Measurements from ENCODE around the gene TAS2R3.
"Not testable (repeated sequence)": the region's sequence is repeated elsewhere in the genome, so short reads cannot be mapped to it uniquely, and the experiment has no call there.

The TAS2R3 gene, protein sequence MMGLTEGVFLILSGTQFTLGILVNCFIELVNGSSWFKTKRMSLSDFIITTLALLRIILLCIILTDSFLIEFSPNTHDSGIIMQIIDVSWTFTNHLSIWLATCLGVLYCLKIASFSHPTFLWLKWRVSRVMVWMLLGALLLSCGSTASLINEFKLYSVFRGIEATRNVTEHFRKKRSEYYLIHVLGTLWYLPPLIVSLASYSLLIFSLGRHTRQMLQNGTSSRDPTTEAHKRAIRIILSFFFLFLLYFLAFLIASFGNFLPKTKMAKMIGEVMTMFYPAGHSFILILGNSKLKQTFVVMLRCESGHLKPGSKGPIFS

DNA sequence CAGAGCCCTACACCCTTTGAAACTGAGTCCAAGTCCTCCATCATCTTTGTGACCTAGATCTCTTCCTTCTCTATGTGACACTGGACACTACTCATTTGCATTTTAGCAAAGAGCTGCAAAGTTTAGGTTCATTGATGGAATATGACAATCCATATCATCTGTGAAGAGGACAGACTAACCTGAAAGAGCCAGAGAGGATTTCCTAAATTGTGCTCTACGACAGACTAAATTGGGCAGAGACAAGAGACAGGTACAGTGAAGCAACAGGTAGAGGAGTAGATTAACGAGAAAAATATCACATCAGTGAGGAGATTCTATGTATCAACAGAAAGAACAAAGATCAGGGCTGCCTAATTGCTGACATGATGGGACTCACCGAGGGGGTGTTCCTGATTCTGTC lies at the start of gene TAS2R3:
TSS of gene TAS2R3 (plus strand) at position 301 of the 400 bp plus-strand sequence. CDS start at position 363, 62 bp downstream.
- no peak for DNase-seq

GRCh38 chr7:141714571-141714970 lies 49.3 kb upstream of the TAS2R3 start:
- no peak for DNase-seq

- no peak for DNase-seq
Measured at GRCh38 chr7:141715018-141715417, 48.9 kb upstream of the TAS2R3 start.

GRCh38 chr7:141715794-141716689 lies 47.9 kb upstream of the TAS2R3 start:
- no peak for DNase-seq

- no peak for DNase-seq
Measured at GRCh38 chr7:141717450-141717849, 46.4 kb upstream of the TAS2R3 start.

- DNase-seq = no peak
Measured at GRCh38 chr7:141722529-141722928, 41.4 kb upstream of the TAS2R3 start.

- no peak for DNase-seq
Measured at GRCh38 chr7:141729020-141729419, 34.9 kb upstream of the TAS2R3 start.

- DNase-seq = no peak
Measured at GRCh38 chr7:141731476-141732149, 32.3 kb upstream of the TAS2R3 start.

DNA sequence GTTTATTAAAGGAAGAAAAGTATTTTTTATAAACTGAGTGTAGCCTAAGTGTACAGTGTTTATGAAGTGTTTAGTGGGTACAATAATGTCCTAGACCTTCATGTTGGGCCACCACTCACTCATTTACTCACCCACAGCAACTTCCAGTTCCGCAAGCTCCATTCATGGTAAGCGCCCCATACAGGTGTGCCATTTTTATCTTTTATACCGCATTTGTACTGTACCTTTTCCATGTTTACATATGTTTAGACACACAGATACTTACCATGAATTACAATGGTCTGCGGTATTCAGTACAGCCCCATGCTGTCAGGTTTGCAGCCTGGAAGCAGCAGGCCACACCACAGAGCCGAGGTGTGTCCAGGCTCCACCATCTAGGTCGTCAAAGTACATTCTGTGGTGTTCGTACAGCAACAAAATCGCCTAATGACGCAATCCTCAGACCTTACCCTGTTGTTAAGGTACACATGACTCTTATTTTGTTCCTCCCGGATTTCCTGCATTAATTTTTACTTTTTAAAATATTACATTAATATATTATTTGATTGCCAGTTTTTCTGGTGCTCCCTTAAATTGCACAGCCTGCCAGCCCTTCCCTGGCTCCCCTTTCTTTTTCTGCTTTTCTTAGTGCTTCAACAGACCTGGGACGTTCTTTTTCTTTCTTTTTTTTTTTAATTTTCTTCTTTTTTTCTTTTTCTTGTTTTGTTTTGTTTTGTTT lies 26.6 kb upstream of the TAS2R3 start:
- no peak for DNase-seq

DNA sequence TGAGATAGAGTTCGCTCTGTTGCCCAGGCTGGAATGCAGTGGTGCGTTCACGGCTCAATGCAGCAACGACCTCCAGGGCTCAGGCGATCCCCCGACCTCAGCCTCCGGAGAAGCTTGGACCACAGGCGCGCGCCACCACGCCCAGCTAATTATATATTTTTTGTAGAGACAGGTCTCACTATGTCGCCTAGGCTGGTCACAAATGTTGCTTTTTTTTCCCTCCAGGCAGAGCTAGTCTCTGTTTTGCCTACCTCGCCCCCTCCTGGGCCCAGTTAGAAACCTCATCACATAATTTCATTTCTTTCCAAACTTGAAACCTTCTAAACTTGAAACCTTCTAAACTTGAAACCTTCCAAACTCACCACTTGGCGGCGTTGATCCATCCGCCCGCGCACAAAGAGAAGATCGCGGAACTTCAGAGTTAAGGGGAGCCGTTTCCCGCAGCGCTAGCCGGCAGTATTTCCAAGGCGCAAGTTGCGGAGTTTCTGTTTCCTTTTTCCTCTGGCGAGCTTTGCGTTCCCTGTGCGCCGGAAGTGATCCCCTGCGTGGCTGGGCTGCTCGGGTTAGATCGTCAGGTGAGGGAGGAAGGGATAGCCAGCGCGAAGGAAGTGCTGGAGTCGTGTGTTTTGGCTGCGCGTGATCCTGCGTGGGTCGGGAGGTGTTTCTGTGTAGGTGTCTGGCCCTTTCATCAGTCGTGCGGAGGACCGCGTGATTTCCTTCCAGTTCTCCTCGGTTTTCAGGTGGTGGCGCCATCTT lies 25.9 kb upstream of the TAS2R3 start, which contains the start of gene SSBP1:
TSS of gene SSBP1 (plus strand) at position 523 of the 756 bp plus-strand sequence. CDS start 809 bp downstream, outside the sequence.
- peak; percentile 96 for DNase-seq

DNA sequence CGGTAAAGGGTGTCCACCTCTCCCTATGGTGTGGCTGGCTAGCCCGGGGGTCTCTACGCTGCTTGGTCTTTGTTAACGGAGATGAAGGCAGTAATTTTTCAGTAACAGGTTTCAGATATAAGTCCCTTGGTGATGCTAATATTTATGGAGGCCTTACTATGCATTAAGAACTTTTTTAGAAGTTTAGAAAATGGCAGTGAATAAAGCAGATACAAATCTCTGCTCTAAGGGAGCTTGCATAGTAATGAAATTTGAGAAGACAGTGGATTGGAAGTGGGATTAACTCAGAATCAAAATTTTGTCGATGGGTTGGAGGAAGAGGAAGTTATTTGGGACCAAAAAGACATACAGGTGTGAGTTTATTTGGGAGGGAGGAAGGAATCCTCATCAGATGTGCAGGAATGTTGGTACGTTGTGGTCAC lies 25.3 kb upstream of the TAS2R3 start:
- DNase-seq = no peak

GRCh38 chr7:141739250-141739649 lies 24.6 kb upstream of the TAS2R3 start:
- DNase-seq = no peak

- DNase-seq = no peak
Measured at GRCh38 chr7:141742229-141742628, 21.7 kb upstream of the TAS2R3 start.

DNA sequence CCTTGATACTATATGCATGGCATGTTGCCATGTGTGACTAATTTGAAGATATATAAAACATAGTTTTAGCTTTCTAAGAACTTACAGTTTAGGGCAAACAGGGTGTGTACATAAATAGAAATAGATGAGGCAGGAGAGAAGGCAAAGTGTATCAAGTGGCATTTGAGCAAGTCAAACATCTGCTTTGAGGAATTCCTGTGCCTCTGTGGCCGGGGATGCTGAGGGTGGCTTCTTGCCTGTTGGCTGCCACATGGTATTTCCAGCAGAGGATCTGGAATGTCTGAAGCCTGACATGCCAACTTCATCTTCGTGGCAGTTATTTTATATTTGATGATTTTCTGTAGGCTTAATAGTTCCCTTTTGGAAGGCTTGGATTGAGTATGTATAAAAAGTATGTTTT lies 19.8 kb upstream of the TAS2R3 start:
- DNase-seq = no peak

GRCh38 chr7:141748396-141748795 lies 15.5 kb upstream of the TAS2R3 start:
- DNase-seq = no peak

DNA sequence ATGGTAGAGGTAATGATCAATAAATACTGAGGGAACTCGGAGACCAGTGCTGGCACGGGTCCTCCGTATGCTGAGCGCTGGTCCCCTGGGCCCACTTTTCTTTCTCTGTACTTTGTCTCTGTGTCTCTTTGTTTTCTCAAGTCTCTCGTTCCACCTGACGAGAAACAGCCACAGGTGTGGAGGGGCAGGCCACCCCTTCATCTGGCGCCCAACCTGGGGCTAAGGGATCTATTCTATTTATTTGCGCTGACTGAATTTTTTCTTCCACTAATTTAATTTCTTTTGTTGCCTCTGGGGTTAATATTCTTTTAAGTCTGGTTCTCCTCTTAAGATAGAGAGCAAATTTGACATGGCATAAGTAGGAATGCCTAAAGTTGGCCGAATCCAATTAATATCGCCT lies 12.0 kb upstream of the TAS2R3 start:
- not testable (repeated sequence) for DNase-seq

GRCh38 chr7:141752634-141753033 lies 11.3 kb upstream of the TAS2R3 start:
- no peak for DNase-seq

DNA sequence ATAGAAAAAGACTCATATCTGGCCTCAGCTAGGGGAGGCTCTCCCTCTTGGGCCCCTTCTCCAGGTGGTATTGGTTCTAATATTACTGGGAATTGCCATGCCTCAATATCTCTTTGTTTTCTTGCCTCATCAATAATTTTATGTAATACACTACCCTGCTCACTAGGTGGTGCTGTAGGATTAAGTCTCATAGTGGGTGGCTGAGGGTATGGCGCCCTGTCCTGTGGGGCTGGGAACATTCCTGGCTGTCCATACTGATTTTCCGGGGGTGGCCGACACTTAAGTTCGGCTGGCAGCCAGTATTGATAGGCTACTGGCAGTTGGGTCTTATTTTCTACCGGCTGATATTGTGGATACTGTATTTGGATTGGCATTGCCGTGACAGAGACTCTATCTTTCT lies 9.0 kb upstream of the TAS2R3 start:
- DNase-seq = peak; percentile 23

GRCh38 chr7:141770083-141770583 lies 6.2 kb downstream of the TAS2R3 start:
- DNase-seq = not testable (repeated sequence)

DNA sequence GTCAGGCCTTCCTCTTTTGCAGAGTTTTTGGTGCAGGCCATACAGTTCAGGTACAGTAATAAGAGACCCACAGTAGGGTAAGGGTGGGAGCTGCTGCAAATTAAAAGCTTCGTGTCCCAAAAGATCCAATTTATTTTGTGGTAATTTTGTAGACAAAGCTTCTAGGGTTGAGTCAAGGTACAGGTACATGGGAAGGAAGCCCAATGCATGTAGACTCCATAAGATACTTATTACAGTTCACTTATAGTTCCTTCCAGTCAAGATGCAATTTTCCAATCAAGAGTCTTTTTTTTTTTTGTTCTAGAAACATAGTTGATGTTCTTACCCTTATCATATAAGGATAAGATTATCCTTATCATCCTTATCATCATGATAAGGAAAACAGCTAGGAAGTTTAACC lies 12.5 kb downstream of the TAS2R3 start, which contains the start of gene TAS2R4:
TSS of gene TAS2R4 (plus strand) at position 301 of the 400 bp plus-strand sequence. CDS start 1,815 bp downstream, outside the sequence.
- DNase-seq = no peak
